Measurements from ENCODE around the gene ADAP2. TPM values are rescaled to one million over a fixed set of nuclear protein-coding genes. Genes with fewer than 3 reads are reported as not detected.

Gene ADAP2
- polyA plus RNA-seq, 3 donors = 36.1 to 142 (median 39.8) TPM

DNA sequence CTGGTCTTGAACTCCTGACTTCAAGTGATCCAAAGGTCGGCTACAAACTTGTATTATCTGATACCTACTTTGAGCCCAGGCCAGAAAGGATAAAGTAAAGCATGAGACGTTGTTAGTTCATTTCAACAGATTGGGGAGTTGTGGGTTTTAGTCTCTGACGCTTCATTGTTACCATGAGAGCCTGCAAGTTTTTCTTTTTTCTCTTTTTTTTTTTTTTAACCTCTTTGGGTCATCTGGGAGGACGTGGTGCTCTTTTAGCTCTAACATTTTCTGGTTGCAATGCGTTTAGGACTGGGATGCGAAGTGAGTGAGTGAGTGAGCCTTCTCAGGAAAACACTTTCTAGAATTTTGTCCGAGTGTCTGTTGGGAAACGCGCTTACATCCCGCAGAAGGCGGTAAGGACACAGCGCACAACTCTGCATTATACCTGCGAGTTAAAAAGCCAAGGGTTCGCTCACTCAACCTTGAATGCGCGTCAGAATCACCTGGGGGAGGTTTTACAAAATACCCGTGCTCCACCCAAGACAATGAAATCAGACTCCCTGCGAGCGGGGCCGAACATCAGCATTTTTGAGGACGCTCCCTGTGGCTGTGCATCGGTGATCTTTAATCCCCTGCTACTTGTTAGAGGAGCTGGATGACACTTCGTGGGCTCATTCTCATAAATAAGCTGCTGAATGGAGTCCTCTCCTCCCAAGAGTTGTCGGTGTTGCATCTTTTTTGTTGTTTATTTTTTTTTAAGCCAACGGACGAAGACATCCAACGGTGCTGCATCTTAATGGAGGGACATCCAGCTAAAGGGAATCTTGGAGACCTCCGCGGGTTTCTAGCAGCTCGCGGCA lies 48.5 kb downstream of the ADAP2 start:
- peak overlapping the region; percentile 69 for H2AFZ ChIP-seq (ENCODE audit: insufficient read depth, low read depth, low read length, poor library complexity, severe bottlenecking)
- H3K4me1 ChIP-seq (ENCODE audit: control insufficient read depth in 1 of 2, insufficient read depth in 2 of 2, low read length in 2 of 2) = peaks cover 47 to 66% of the 10 kb centered on the region in 2 donors

More for the DNA sequence above, 48.5 kb downstream of the ADAP2 start:
- Histone ChIP-seq H3K27me3 (ENCODE audit: control insufficient read depth in 2 of 2, insufficient read depth in 2 of 2, low read length in 2 of 2) (no peaks in the 10 kb centered on the region), H3K27ac (ENCODE audit: low read depth in 1 of 2, low read length in 2 of 2) (peak overlapping the region; percentile 87 to 95), H3K4me2 (replicated peaks; ENCODE audit: extremely low read depth, low read length, poor library complexity, severe bottlenecking) (peak overlapping the region; percentile 91), H3K36me3 (replicated peaks in 1 of 2; ENCODE audit: control insufficient read depth in 1 of 2, insufficient read depth in 2 of 2, low read length in 2 of 2) (peaks cover 4 to 12% of the 10 kb centered on the region in 2 donors), H3K9ac (ENCODE audit: insufficient read depth, low read length, poor library complexity, severe bottlenecking) (peak overlapping the region; percentile 94), H3K9me3 (replicated peaks in 1 of 2; ENCODE audit: control insufficient read depth in 1 of 2, insufficient read depth in 1 of 2, low read length in 2 of 2) (no peaks in the 10 kb centered on the region), H3K4me3 (replicated peaks in 1 of 3; ENCODE audit: low read depth in 2 of 3, low read length in 3 of 3) (peak overlapping the region; percentile 62 to 82 (median 80)), H3K79me2 (ENCODE audit: insufficient read depth, low read length) (peaks cover 67% of the 10 kb centered on the region), H4K20me1 (ENCODE audit: insufficient read depth, low read length) (no peaks in the 10 kb centered on the region)
- H3K27ac Mint-ChIP-seq = peak overlapping the region; percentile 96 to 99 (median 99)
- DNase-seq = peak in 1 of 3 donors; percentile 23
- intact Hi-C loops (cut with micrococcal nuclease) = loop anchor here (1.0 to 10.0 kb wide), 6 partner anchors 16 to 148 kb away; partner anchors contain the start of genes ADAP2 (in 2 of the 2) and CRLF3 (in 1 of the 2)
- peaks cover 0 to 7% (median 0%) of the 10 kb centered on the region in 7 donors for H3K9me3 Mint-ChIP-seq
- 4% methylated on average over 26 of the region's 31 CpGs for WGBS (ENCODE audit: insufficient coverage)
- H3K4me3 Mint-ChIP-seq = peak overlapping the region; percentile 99 to 100
- TF ChIP-seq, protein P1, sequence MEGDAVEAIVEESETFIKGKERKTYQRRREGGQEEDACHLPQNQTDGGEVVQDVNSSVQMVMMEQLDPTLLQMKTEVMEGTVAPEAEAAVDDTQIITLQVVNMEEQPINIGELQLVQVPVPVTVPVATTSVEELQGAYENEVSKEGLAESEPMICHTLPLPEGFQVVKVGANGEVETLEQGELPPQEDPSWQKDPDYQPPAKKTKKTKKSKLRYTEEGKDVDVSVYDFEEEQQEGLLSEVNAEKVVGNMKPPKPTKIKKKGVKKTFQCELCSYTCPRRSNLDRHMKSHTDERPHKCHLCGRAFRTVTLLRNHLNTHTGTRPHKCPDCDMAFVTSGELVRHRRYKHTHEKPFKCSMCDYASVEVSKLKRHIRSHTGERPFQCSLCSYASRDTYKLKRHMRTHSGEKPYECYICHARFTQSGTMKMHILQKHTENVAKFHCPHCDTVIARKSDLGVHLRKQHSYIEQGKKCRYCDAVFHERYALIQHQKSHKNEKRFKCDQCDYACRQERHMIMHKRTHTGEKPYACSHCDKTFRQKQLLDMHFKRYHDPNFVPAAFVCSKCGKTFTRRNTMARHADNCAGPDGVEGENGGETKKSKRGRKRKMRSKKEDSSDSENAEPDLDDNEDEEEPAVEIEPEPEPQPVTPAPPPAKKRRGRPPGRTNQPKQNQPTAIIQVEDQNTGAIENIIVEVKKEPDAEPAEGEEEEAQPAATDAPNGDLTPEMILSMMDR (IDR thresholded peaks at IDR 0.05) = no peak
- peaks cover 56% of the 10 kb centered on the region for H3K4me1 Mint-ChIP-seq
- H3K36me3 Mint-ChIP-seq = peaks cover 18 to 24% of the 10 kb centered on the region in 2 donors
- H3K27me3 Mint-ChIP-seq (ENCODE audit: low read depth in 3 of 3) = peaks cover 0 to 1% (median 0%) of the 10 kb centered on the region in 3 donors

Measured in CD14-positive monocyte (primary cell).